Measurements from ENCODE around the gene CYS1. TPM values are rescaled to one million over a fixed set of nuclear protein-coding genes. Genes with fewer than 3 reads are reported as not detected.
A peak's percentile ranks its signal among the peaks of the same experiment; 100 is the strongest.

The CYS1 gene
- total RNA-seq, 4 donors from 2014 or later: 0.32 to 1.8 TPM; not detected in 2

DNA sequence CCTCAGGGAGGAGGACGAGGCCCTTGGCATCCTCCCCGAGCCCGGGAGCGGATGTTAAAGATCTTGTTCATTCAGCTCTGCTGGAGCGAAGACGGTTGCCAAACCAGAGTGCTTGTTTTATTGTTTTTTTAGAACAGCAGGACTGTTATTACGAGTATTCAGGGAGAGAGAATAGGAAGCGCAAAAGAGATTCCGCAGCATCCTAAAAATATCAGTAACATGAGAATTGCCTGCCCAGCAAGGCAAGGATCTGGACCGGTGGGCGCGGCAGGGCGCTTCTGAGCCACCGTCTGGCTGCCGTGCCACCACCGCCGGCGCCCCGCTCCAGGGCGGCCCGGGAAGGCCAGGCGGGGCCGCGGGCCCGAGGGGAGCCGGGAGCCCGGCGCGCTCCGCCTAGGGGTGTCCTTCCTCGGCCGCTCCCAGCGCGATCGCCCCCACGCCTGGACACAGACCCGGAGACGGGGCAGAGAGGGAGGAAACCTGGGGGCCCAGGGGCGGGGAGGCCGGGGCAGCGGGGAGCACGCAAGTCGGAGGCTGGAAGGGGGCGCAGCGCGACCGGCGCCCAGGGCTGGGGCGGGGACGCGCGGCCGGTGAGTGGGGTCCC is 843 bp downstream of the CYS1 start:
- DNase-seq (ENCODE audit: low spot score in 2 of 2): no peak
- peak overlapping the region; percentile 62 for H3K27ac ChIP-seq
- H3K27me3 ChIP-seq: peaks cover 67% of the 10 kb centered on the region
- WGBS: under 1% methylated on average over 50 of the region's 53 CpGs
- H3K9me3 ChIP-seq: no peaks in the 10 kb centered on the region
- H3K4me1 ChIP-seq: peaks cover 23% of the 10 kb centered on the region
- H3K4me3 ChIP-seq: peak overlapping the region; percentile 68
- H3K36me3 ChIP-seq: no peaks in the 10 kb centered on the region
- TF ChIP-seq, protein P1, sequence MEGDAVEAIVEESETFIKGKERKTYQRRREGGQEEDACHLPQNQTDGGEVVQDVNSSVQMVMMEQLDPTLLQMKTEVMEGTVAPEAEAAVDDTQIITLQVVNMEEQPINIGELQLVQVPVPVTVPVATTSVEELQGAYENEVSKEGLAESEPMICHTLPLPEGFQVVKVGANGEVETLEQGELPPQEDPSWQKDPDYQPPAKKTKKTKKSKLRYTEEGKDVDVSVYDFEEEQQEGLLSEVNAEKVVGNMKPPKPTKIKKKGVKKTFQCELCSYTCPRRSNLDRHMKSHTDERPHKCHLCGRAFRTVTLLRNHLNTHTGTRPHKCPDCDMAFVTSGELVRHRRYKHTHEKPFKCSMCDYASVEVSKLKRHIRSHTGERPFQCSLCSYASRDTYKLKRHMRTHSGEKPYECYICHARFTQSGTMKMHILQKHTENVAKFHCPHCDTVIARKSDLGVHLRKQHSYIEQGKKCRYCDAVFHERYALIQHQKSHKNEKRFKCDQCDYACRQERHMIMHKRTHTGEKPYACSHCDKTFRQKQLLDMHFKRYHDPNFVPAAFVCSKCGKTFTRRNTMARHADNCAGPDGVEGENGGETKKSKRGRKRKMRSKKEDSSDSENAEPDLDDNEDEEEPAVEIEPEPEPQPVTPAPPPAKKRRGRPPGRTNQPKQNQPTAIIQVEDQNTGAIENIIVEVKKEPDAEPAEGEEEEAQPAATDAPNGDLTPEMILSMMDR (IDR thresholded peaks at IDR 0.05): no peak
- no peak for TF ChIP-seq EP300 (IDR thresholded peaks at IDR 0.05)
- TF ChIP-seq POLR2AphosphoS5 (IDR thresholded peaks at IDR 0.05): no peak
- TF ChIP-seq POLR2A (IDR thresholded peaks at IDR 0.05): no peak

DNA sequence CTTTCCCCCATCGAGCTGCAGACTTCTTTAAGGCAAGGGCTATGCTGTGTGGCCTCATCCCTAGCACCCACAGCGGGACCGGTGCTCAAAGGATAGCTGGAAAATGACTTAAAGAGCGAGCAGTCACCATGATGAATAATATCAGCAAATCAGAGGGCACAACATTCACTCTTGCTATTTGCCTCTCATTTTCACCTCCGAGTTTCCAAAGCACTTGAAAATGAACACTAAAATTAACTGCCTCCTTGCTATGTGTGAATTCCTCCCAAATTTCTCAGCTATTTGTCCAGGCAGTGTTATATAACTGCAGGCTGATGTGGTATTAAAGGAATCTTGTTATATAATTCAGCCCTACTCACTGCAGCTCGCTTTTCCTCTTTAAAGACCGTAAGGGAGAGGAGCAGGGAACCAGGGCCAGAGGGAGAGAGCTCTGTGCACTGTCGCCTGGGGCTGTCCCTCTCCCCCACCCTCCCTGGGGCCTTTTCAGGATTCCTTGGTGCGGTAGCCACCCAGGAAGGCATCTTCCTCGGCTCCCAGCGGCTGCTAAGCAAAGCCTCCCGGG is 1.4 kb downstream of the CYS1 start:
- DNase-seq (ENCODE audit: low spot score in 2 of 2): no peak
- H3K4me1 ChIP-seq: peaks cover 23% of the 10 kb centered on the region
- TF ChIP-seq EP300 (IDR thresholded peaks at IDR 0.05): no peak
- TF ChIP-seq, protein P1 (IDR thresholded peaks at IDR 0.05): no peak
- TF ChIP-seq POLR2AphosphoS5 (IDR thresholded peaks at IDR 0.05): no peak
- no peak for TF ChIP-seq POLR2A (IDR thresholded peaks at IDR 0.05)
- 24% methylated on average over 12 of the region's 12 CpGs for WGBS
- peak overlapping the region; percentile 68 for H3K4me3 ChIP-seq
- H3K27me3 ChIP-seq: peaks cover 64% of the 10 kb centered on the region
- H3K36me3 ChIP-seq: no peaks in the 10 kb centered on the region
- H3K27ac ChIP-seq: peak overlapping the region; percentile 62
- H3K9me3 ChIP-seq: no peaks in the 10 kb centered on the region

DNA sequence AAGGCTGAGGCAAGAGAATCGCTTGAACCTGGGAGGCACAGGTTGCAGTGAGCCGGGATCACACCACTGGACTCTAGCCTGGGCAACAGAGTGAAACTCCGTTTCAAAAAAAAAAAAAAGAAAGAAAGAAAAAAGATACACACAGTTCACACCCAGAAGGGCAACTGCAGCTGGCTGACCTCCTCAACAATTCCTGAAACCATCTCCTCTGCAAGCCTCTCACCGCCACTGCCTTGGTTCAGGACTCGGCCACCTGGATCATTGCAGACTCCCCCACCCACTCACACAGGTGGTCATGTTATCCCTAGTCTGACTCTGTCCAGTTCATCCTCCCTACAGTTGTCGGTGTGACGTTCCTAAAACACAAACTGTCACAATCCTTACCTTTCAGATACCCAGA is 2.2 kb downstream of the CYS1 start:
- H3K4me3 ChIP-seq: no peak overlapping the region
- WGBS: 92% methylated on average over 7 of the region's 7 CpGs
- TF ChIP-seq POLR2A (IDR thresholded peaks at IDR 0.05): no peak
- no peak for TF ChIP-seq POLR2AphosphoS5 (IDR thresholded peaks at IDR 0.05)
- no peak for TF ChIP-seq EP300 (IDR thresholded peaks at IDR 0.05)
- TF ChIP-seq, protein P1 (IDR thresholded peaks at IDR 0.05): no peak
- H3K9me3 ChIP-seq: no peaks in the 10 kb centered on the region
- no peak for DNase-seq (ENCODE audit: low spot score in 2 of 2)
- no peak overlapping the region for H3K27ac ChIP-seq
- H3K4me1 ChIP-seq: peaks cover 23% of the 10 kb centered on the region
- peaks cover 57% of the 10 kb centered on the region for H3K27me3 ChIP-seq
- no peaks in the 10 kb centered on the region for H3K36me3 ChIP-seq

DNA sequence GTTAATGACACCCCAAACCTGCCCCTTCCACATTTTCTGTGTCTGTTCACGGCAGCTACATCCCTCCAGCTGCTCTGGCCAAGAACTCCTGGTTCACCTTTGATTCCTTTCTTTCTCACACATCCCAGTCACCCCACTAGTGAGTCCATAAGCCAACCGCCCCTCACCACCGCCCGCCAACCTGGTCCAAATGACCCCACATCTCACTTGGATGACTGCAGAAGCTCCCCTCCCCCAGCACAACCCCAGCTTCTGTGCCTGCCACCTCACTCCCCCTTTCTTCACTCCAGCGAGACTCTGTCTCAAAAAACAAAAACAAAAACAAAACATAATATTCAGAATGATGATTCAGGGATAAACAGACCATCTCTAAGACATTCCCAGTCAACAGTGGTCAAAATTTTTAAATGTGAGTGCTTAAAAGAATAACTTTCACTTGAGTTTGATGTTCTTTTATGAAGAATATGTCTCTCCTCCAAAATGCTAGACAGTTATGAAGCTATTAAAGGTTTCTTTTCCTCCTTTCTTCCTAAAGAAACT is 3.2 kb downstream of the CYS1 start:
- no peak overlapping the region for H3K27ac ChIP-seq
- H3K9me3 ChIP-seq: no peaks in the 10 kb centered on the region
- no peaks in the 10 kb centered on the region for H3K36me3 ChIP-seq
- no peak overlapping the region for H3K4me3 ChIP-seq
- peaks cover 50% of the 10 kb centered on the region for H3K27me3 ChIP-seq
- WGBS: 82% methylated on average over 5 of the region's 5 CpGs
- H3K4me1 ChIP-seq: peaks cover 27% of the 10 kb centered on the region
- TF ChIP-seq POLR2A (IDR thresholded peaks at IDR 0.05) (no peak), POLR2AphosphoS5 (IDR thresholded peaks at IDR 0.05) (no peak), EP300 (IDR thresholded peaks at IDR 0.05) (no peak)
- TF ChIP-seq, protein P1 (IDR thresholded peaks at IDR 0.05): no peak
- no peak for DNase-seq (ENCODE audit: low spot score in 2 of 2)

DNA sequence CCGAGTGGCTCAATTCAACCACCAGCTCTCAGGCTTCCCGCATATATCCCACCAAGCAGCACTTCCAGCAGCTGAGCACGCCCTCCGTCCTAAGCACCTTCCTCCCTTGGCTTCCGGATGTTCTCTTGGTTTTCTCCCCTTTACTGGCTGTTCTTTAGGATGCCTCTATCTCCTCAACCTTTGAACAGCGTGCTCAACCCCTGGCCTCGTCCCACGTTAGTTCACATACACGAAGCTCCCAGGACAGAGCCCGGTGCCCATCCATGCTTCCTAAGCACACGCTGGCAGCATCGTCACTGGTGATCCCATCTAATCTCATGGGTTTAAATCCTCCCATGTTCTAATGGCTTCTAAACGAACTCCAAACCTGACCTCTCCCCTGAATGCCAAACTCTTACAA is 3.7 kb downstream of the CYS1 start:
- peaks cover 27% of the 10 kb centered on the region for H3K4me1 ChIP-seq
- no peak for DNase-seq (ENCODE audit: low spot score in 2 of 2)
- WGBS: 79% methylated on average over 13 of the region's 13 CpGs
- peaks cover 46% of the 10 kb centered on the region for H3K27me3 ChIP-seq
- H3K27ac ChIP-seq: no peak overlapping the region
- no peaks in the 10 kb centered on the region for H3K9me3 ChIP-seq
- no peak overlapping the region for H3K4me3 ChIP-seq
- TF ChIP-seq POLR2A (IDR thresholded peaks at IDR 0.05) (no peak), POLR2AphosphoS5 (IDR thresholded peaks at IDR 0.05) (no peak), EP300 (IDR thresholded peaks at IDR 0.05) (no peak)
- TF ChIP-seq, protein P1 (IDR thresholded peaks at IDR 0.05): no peak
- H3K36me3 ChIP-seq: no peaks in the 10 kb centered on the region

Data from suprapubic skin (tissue), 4 donors.